ENCODE measurements around the gene LZTR1. TPM values are rescaled to one million over a fixed set of nuclear protein-coding genes. Genes with fewer than 3 reads are reported as not detected.

LZTR1 gene
- total and polyA plus RNA-seq, 2 of the 8 experiments (the other 6 are each of a cell fraction or from before 2014, with no cell fraction given), result 22.3 to 31.0 TPM

GRCh38 chr22:20952544-20953341, 29.4 kb upstream of the LZTR1 start (continued):
- TF ChIP-seq CHD7 (IDR thresholded peaks at IDR 0.05; ENCODE audit: insufficient replicate concordance, low read length) (no peak), EGR1 (IDR thresholded peaks at IDR 0.05; ENCODE audit: borderline replicate concordance, low read depth, low read length) (no peak), ZNF274 (IDR thresholded peaks at IDR 0.05; ENCODE audit: borderline replicate concordance, extremely low read depth, low read length) (no peak), HDAC6 (IDR thresholded peaks at IDR 0.05; ENCODE audit: low read depth, low read length) (no peak)
